HG03064 (cell line): ENCODE measurements around the gene ELMO1.

Experiments used
- ATAC-seq: cut with Tn5 transposase; IDR thresholded peaks from one replicate; pipeline ENCODE4 v1.9.1; 2021; ENCODE audit warnings: low read depth; ENCODE audit not compliant: unreplicated experiment

ELMO1 gene

DNA sequence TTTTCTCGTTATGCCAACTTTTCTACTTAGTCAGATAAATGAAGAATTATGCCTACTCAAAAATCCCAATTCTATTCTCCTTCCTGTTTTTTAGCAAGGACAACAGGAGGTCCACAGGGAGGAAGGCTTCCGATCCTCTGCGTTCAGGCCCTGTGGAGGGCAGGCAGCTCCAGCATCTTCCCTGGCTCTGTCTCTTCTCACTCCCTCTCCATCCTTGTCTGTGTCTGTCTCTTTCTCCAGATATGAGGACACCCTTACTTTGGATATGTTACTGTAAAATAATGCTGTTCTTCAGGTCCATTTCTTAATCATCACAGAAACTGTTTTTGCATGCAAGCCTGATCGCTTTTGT, 166.6 kb downstream of the ELMO1 start:
- ATAC-seq, result no peak

DNA sequence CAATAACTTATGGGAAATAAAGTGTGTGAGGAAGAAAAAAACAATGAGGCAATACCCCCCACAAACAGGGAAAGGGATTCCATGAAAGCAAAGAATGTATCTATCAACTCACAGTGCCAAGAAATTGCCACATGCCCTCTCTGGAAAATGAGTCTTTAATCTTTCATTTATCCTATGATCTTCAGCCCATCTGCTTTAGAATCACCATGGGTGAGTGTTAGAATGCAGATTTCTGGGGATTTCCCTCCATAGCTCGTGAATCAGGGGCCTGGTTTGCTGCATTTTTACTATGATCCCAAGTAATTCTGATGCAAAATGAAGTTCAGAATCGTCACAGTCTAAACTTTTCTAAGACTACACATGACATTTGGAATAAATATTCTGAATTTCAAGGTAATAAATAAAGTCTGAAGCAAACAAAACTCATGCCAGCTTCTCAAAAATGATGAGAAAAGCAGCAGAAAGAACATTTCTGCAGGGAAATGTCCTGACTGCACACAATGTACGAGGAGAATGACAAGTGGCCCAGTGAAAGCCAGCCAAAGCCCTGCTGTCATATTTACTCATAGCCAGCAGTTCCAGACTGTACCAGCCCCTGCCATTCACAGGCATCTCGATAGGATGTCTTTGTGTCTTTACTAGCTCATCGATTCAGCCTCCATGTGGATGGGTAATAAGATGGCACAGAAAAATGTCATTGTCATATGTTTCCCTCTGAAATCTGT, 167.1 kb downstream of the ELMO1 start:
- no peak for ATAC-seq

DNA sequence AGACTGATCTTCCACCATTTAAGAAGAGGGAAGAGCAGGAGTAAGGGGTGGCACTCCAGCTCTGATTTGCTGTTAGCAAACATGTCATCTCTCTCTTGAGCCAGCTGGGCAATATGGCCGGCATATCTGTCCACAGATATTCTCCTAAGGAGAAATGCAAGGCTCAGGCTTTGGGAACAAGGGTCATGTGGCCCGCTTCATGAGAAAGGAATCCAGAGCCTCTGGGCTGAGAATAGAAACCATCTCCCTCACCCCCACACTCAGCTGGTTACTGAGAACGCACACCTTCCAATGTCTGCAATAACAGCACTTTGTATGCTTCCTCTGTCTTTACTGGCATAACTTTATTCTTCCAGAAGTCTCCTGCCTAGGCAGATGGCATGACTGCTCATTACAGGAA, 171.2 kb downstream of the ELMO1 start:
- ATAC-seq, result no peak

DNA sequence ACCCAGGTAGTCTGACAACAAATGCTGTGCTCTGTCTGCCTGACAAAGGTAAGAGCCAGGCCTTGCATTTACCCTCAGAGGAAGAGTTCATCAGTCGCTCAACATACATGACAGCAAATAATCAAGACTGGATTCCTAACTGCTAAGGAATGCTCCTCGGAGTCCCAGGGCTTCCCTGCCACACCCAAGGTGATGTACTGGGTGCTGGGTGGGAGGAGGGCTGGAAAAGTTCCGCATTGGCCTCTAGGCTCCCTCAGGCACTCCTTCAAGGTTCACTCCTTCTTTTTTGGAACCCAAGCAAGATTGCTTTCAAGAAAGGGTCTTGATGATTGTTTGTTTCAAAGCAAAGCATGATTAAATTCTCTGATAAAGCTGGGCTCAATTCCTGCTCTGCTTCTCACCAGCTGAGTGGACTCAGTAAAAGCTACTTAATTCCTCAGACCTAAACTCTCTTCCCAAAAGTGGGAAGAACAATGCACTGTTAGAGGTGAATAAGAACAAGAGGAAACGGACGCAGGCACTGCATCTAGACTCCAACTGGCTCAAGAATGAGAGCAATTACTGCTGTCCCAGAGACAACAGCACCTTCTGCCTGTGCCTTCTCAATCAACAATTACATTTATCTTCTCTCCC, 173.5 kb downstream of the ELMO1 start:
- no peak for ATAC-seq

DNA sequence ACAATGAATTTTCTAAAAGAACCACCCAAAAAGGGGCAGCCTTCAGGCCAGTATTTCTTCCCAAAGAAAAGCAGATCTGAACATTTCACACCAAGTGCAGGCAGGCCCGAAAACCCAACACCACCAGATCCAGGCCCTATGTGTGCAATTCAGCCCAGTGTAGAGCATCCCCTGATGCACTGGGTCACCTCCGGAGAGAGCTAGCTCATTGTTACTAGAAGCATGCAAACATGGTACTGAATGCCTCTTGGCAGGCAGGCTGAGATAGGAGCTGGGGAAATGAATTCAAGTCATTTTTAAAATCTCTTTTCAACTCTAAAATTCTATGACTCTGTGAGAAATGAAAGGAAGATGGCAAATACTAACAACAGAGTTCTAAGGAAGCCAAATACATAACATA, 174.8 kb downstream of the ELMO1 start:
- no peak for ATAC-seq

DNA sequence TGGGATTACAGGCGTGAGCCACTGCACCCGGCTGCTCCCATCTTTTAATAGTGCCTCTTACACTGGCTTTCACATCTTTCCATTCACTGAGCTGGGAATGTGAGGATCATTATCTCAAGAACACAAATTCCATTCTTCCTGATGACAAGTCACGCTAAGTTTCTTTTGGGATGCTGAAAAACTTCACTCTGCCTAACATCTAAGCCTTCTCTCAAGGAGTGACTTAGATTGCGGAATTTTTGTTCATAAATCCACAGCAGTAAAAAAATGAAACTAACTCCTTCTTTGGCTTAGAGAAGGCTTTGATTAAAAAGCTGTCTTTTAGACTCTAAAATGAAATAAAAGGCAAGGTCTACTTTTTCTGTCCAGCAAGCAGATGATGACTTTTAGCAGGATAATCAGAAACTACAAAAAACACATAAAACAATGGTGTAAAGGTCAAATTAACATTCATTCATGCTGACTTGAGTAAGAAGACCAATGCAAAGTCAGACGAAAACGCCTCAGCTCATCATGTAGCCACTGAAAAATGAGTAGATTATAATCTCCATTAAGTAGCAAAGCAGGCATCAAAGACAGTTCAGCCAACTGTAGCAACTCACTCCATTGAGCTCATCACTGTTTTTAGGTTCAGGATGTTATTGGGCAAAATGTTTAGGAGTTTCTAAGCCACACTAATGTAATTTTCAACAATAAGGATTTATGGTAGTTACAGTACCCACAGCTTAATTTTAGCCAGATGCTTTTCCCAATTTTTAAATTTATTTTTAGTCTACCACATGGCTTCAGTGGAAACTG, 178.8 kb downstream of the ELMO1 start:
- ATAC-seq, result no peak

DNA sequence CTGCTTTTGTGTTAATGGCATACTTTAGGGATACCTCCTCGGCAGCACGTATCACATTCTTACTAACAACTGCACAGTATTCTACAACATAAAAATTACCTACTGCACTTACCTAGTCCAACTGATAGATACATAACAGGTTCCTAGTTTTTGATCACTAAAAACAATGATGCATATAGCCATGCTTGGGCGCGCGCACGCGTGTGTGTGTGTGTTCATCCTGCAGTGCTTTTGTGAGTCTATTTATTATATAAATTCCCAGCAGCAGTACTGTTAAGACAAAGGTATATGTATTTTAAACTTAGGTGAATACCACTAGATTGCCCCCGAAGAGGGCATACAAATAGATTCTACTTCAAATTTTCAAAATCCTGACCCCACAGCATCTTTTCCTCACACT, 181.4 kb downstream of the ELMO1 start:
- no peak for ATAC-seq

DNA sequence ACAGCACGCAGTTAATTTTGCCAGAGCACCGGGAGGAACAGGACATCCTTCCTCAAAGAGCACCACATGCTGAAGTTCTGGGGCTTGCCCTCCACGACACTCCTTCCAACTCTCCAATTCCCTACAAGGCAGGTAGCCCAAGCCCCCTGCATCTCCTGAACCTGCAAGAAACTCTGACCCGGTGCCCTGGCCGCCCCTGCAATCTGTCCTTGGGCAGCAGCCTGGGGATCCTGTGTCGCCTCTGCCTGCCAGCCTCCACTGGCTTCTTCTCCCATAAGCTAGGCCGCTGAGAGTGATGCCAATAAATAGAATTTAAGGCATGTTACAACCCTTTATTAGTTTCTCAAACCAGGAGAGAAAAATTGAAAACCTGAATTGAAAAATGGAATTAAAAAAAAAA, 182.8 kb downstream of the ELMO1 start:
- ATAC-seq, result no peak

DNA sequence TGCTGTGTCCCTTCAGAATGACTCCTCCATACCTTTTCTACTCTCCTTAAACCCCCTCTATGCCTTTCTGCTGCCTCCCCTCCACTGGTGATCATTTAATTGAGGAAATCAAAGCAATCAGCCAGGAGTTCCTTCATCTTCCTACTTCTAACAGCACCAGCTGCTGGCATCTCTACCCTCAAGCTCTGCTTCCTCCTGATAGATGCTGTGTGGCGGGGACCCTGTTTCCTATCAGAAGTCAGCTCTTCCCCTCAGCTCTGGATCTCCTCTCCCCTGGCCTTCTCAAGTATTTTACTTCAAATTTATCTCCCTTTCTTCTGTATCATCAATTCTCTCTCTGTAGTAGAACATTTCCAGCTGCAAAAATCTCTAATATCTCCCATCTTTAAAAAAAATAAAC, 183.7 kb downstream of the ELMO1 start:
- no peak for ATAC-seq

DNA sequence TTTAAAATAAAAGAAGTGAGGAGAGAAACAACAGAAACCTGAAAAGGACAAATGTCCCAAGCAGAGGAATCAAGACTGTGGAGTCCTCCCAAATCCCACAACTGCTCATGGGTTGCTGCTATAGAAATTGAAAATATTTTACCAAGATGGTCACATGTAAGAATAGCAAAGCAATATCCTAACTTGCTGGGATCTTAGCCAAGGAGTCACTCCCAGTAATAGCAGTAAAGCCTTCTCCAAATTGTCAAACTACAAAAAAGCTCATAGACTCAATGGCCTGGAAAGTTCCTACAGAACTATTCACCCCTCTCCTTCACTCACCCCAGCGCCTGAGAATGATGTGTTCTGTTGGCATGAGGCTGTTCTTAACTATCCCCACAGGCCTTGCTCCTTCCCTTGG, 186.5 kb downstream of the ELMO1 start:
- ATAC-seq, result no peak

DNA sequence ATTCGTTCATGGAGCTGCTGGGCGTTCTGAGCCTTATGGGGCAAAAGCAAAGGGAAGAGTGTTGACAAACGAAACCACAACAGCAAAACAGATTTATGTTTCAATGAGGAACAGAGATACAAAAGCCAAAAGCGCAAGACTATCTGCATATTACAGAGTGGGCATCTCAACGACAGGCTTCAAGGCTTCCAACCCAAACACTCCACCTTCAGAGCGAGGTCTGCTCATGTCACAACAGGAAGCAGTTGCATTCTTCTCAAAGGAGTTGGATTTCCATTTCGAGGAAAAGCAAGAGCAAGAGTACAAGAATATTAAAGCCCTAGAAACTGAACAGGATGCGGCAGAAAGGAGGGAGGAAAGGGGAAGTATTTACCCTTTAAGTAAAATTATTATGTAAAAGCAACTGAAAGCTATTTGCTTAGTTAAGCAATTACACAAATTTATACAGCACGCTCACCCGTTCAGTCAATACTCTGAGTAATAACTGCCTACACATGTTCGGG, 189.3 kb downstream of the ELMO1 start:
- no peak for ATAC-seq

DNA sequence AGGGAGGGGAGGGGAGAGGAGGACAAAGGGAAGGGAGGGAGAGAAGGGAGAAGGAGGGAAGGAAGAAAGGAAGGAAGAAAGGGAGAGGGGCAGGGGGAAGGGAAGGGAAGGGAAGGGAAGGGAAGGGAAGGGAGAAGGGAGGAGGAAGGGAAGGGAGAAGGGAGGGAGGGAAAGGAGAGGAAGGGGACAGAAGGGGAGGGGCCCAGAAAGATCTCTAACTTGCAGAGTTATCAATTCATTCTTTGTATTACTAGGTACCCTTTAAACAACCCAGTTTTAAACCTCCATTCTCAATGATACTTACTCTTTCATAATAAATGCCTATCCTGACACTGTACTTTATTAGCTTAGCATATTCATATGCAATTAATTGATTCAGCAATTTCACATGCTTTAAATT, 192.0 kb downstream of the ELMO1 start:
- ATAC-seq, result no peak

DNA sequence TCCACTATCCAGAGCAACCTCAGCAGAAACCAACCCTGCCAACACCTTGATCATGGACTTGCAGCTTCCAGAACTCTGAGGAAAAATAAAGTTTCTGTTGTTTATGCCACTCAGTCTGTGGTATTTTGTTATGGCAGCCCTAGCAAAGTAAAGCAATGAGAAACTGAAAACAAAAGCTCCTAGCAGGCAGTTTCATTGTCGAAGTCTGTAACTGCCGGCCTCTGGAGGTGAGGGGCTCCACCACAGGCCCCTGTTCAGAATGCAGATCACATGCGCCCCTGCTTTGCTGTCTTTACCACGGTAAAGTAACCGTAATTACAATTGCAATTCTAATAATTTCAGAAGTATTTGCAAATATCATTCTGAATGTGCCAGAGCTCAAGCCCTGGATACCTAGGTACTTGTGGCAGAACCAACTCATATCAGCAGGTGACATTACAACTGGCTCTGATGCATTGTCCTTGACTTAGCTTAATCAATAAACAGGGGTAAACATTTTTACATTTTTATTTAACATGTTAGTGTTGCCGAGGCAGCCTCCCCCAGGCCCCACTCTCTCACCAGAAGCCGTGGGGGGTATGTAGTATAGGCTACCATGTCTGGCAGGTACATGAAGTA, 193.2 kb downstream of the ELMO1 start:
- no peak for ATAC-seq

DNA sequence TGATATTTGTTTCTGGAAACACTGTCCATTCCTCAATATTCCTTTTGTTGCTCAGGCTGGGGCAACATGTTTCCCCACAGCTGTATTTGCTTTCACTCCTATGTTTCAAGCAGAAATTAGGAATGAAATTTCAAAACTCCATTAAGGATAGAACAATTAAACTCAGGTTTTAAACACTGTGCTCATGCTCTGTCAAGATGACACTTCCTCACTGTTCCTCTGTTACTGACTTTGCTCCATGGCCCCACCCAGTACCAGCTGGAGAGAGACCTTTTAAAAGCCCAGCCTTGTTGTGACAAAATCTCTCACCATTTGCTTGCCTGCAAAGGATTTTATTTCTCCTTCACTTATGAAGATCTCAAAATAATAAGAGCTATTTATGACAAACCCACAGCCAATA, 197.4 kb downstream of the ELMO1 start:
- no peak for ATAC-seq

DNA sequence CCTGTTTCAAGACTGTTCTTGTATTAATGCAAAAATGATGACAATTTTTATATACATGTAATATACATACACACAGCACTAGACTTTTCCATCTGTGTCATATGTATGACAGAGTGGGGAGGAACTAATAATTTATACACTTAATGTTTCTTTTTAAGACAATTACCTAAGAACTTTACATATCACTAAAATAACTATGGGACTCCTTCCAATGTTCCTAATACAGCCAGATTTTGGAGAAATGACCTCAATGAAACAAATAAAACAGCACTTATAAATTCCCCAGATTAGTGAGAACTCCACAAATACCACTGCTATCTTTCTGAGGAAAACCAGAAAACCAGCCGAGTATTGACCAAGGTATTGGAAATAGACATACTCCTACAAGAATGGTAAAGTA, 199.4 kb downstream of the ELMO1 start:
- no peak for ATAC-seq

DNA sequence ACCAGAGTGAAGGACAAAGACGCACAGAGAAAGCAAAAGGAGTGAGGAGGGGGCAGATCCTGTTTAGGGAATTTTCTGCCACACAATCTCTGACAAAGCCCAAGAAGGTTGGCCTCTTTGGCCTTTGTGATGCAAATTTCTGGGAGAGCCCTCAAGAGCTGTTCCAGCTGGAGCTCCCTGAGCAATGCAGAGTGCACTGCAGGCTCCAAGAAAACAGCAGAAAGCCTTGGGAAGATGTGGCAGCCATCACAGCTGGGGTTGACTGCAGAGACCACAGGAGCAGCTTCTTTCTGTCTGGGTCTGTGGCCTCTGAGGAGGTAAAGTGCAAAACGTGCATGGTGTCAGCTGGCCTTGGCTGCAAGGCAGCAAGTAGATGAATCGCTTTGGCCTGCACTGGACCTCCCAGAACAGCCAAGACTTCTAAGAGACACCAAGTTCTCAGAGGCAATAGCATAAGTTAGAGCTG, 200.2 kb downstream of the ELMO1 start:
- no peak for ATAC-seq

DNA sequence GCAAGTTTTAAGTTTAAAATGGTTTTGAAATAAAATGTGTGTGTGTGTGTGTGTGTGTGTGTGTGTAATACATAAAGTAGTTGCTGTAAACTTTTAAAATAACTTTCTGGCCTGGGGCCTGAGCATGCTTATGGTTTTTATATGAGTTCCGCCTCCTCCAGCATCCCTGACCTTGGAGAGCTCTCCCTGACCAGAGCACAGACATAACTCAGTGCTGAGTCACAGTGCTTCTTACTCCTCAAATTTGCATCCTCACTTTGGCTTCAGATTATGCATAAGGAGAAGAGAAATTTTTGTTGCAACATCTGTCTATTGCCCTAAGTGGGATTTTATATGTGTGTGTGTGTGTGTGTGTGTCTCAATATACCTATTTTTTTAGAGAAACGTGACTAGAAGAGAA, 200.8 kb downstream of the ELMO1 start:
- ATAC-seq, result no peak

DNA sequence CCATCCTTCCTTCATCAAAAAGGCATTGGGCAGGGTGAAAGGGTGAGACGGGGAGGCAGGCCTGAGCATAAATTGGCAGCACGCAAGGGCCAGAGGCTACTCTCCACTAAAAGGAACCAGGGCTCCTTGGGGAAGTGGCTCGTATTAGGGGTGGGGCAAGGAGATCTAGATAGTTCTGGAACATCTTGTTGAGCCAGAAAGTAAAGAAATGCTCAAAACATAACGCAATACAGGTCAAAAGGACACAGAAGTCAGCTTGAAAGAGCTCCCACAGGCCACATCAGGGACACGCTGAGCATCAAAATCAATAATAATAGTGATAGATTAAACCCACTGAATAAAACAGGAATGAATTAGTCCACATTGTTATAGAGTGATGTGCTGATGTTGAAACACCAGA, 203.1 kb downstream of the ELMO1 start:
- no peak for ATAC-seq

DNA sequence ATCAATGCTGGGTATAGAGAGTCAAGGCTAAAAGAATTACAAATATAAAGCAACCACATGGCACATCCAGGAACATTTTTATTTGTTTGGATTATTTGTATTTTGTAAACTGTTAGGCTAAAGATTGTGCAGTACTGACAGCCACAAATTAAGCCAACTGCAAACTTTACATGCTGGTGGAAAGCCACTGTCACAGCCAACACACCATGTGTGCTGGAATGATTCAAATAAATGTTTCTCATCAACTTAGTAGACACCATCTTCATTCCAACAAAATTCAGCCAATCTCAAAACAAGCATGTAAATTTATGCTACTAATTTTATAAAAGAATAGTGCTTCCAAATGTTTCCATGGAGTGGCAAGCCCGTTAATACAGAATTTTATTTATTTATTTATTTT, 211.8 kb downstream of the ELMO1 start:
- no peak for ATAC-seq

DNA sequence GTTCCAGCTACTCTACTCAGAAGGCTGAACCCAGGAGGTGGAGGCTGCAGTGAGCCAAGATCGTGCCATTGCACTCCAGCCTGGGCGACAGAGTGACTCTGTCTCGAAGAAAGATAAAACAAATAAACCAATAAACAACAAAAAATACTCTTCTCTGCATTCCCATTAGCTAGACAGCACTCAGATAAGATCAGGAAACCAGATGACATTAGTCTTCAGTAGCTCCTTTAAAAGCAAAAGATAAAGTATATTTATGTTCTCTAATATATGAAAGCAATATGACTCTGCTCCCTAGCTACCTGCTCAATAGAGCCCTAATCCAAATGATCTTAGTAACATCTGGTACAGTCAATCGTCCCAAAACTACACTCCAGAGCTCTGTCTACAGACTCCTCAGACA, 212.9 kb downstream of the ELMO1 start:
- no peak for ATAC-seq

DNA sequence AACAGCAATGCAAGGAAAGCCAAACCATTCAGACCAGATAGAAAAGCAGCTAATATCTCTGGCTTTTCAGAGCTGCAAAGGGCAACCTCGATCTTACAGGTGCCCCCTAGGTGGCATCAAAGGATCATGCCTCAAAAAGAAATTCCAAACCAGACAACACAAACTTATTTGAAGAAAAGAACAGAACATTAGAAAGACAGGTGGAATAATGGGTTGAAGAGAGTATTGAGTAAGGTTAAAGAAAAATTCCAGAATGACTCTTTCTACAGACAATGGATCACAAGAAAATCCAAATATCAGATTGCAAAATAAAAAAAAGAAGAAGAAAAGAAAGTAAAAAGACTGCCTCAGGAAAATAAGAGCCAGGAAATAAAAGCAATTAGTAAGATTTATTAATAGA, 213.7 kb downstream of the ELMO1 start:
- no peak for ATAC-seq
